Stimulated activated effector memory CD8-positive, alpha-beta T cell treated with anti-CD3 and anti-CD28 coated beads, Interleukin-12 subunit alpha, Interleukin-12 subunit beta, amount 100 ng/mL, for 72 hours (primary cell): ENCODE results near the gene CENPS.

ENCODE experiments used
- ATAC-seq: fragments of 150-1000 bp; cut with Tn5 transposase; 2 replicates; pipeline ENCODE4 v1.10.0; 2021
- DNase-seq, 2 donors: peaks; one replicate each; pipeline ENCODE4 v3.0.0; 2021 to 2022; ENCODE audit warnings: low spot score in 2 of 2
- H3K27ac Mint-ChIP-seq: one replicate; pipeline ENCODE4 v1.8.0; 2022; ENCODE audit warnings: mild to moderate bottlenecking, mixed read lengths
- H3K36me3 Mint-ChIP-seq: one replicate; pipeline ENCODE4 v1.8.0; 2022; ENCODE audit warnings: mild to moderate bottlenecking, mixed read lengths
- H3K4me1 Mint-ChIP-seq: one replicate; pipeline ENCODE4 v1.8.0; 2022; ENCODE audit warnings: mixed read lengths
- H3K4me3 Mint-ChIP-seq: one replicate; pipeline ENCODE4 v1.8.0; 2022; ENCODE audit warnings: mild to moderate bottlenecking, mixed read lengths
- H3K9me3 Mint-ChIP-seq: one replicate; pipeline ENCODE4 v1.8.0; 2022; ENCODE audit warnings: mixed read lengths

The CENPS gene

GRCh38 chr1:10432910-10433700 lies 2.9 kb downstream of the CENPS start:
- H3K36me3 Mint-ChIP-seq: peaks cover 19% of the 10 kb centered on the region
- peaks cover 7% of the 10 kb centered on the region for H3K4me1 Mint-ChIP-seq
- H3K9me3 Mint-ChIP-seq: no peaks in the 10 kb centered on the region
- DNase-seq (no peak), ATAC-seq (no peak)
- H3K4me3 Mint-ChIP-seq: no peak overlapping the region
- no peak overlapping the region for H3K27ac Mint-ChIP-seq

GRCh38 chr1:10433790-10434189 lies 3.6 kb downstream of the CENPS start:
- Mint-ChIP-seq H3K27ac (no peak overlapping the region), H3K36me3 (peaks cover 19% of the 10 kb centered on the region), H3K4me1 (peaks cover 7% of the 10 kb centered on the region), H3K4me3 (no peak overlapping the region), H3K9me3 (no peaks in the 10 kb centered on the region)
- ATAC-seq: no peak
- DNase-seq: no peak

GRCh38 chr1:10434590-10434989 lies 4.4 kb downstream of the CENPS start:
- Mint-ChIP-seq H3K27ac (no peak overlapping the region), H3K4me1 (peaks cover 7% of the 10 kb centered on the region), H3K4me3 (no peak overlapping the region), H3K9me3 (no peaks in the 10 kb centered on the region), H3K36me3 (peaks cover 19% of the 10 kb centered on the region)
- ATAC-seq (no peak), DNase-seq (no peak)

- Mint-ChIP-seq H3K9me3 (no peaks in the 10 kb centered on the region), H3K36me3 (no peaks in the 10 kb centered on the region), H3K4me3 (no peak overlapping the region), H3K4me1 (no peaks in the 10 kb centered on the region), H3K27ac (no peak overlapping the region)
- ATAC-seq (no peak), DNase-seq (no peak)
These were observed 6.8 kb downstream of the CENPS start for GRCh38 chr1:10437052-10437451.

GRCh38 chr1:10438677-10439163 lies 8.5 kb downstream of the CENPS start:
- Mint-ChIP-seq H3K4me3 (no peak overlapping the region), H3K36me3 (no peaks in the 10 kb centered on the region), H3K4me1 (no peaks in the 10 kb centered on the region), H3K9me3 (no peaks in the 10 kb centered on the region), H3K27ac (no peak overlapping the region)
- DNase-seq (no peak), ATAC-seq (no peak)

GRCh38 chr1:10440305-10440704 lies 10.1 kb downstream of the CENPS start:
- Mint-ChIP-seq H3K36me3 (no peaks in the 10 kb centered on the region), H3K4me3 (no peak overlapping the region), H3K4me1 (no peaks in the 10 kb centered on the region), H3K9me3 (no peaks in the 10 kb centered on the region), H3K27ac (no peak overlapping the region)
- ATAC-seq (no peak), DNase-seq (no peak)

- Mint-ChIP-seq H3K9me3 (no peaks in the 10 kb centered on the region), H3K27ac (no peak overlapping the region), H3K4me3 (no peak overlapping the region), H3K36me3 (no peaks in the 10 kb centered on the region), H3K4me1 (no peaks in the 10 kb centered on the region)
- DNase-seq (no peak), ATAC-seq (no peak)
These were observed 10.6 kb downstream of the CENPS start for GRCh38 chr1:10440794-10441193.

GRCh38 chr1:10444248-10444647 lies 14.0 kb downstream of the CENPS start:
- Mint-ChIP-seq H3K9me3 (no peaks in the 10 kb centered on the region), H3K27ac (peak overlapping the region; percentile 34), H3K4me3 (no peak overlapping the region), H3K36me3 (no peaks in the 10 kb centered on the region), H3K4me1 (no peaks in the 10 kb centered on the region)
- no peak for ATAC-seq
- no peak for DNase-seq

GRCh38 chr1:10444795-10445397 lies 14.7 kb downstream of the CENPS start:
- H3K4me1 Mint-ChIP-seq: no peaks in the 10 kb centered on the region
- peak overlapping the region; percentile 34 for H3K27ac Mint-ChIP-seq
- H3K4me3 Mint-ChIP-seq: no peak overlapping the region
- DNase-seq: no peak
- peak; percentile 95 for ATAC-seq
- H3K9me3 Mint-ChIP-seq: no peaks in the 10 kb centered on the region
- no peaks in the 10 kb centered on the region for H3K36me3 Mint-ChIP-seq

GRCh38 chr1:10446790-10447422 lies 16.7 kb downstream of the CENPS start:
- H3K4me1 Mint-ChIP-seq: no peaks in the 10 kb centered on the region
- H3K9me3 Mint-ChIP-seq: no peaks in the 10 kb centered on the region
- H3K4me3 Mint-ChIP-seq: no peak overlapping the region
- H3K27ac Mint-ChIP-seq: no peak overlapping the region
- no peak for ATAC-seq
- no peak for DNase-seq
- no peaks in the 10 kb centered on the region for H3K36me3 Mint-ChIP-seq

GRCh38 chr1:10449751-10450150 lies 19.5 kb downstream of the CENPS start, which contains the start of gene CORT:
Gene CORT, plus strand, starts transcription at chr1:10450031. Its CDS starts 193 bp downstream, at chr1:10450224.
- Mint-ChIP-seq H3K27ac (no peak within 1 kb of the TSS), H3K9me3 (no peaks in the 10 kb centered on the region), H3K4me3 (no peak within 1 kb of the TSS), H3K36me3 (no peaks in the 10 kb centered on the region), H3K4me1 (no peaks in the 10 kb centered on the region)
- no peak for DNase-seq
- ATAC-seq: no peak

GRCh38 chr1:10450156-10450814 lies 20.1 kb downstream of the CENPS start:
- Mint-ChIP-seq H3K36me3 (no peaks in the 10 kb centered on the region), H3K27ac (no peak overlapping the region), H3K9me3 (no peaks in the 10 kb centered on the region), H3K4me1 (no peaks in the 10 kb centered on the region), H3K4me3 (no peak overlapping the region)
- DNase-seq (no peak), ATAC-seq (no peak)

GRCh38 chr1:10450836-10451235 lies 20.6 kb downstream of the CENPS start:
- DNase-seq (no peak), ATAC-seq (no peak)
- no peaks in the 10 kb centered on the region for H3K9me3 Mint-ChIP-seq
- no peaks in the 10 kb centered on the region for H3K4me1 Mint-ChIP-seq
- H3K4me3 Mint-ChIP-seq: no peak overlapping the region
- peaks cover 2% of the 10 kb centered on the region for H3K36me3 Mint-ChIP-seq
- H3K27ac Mint-ChIP-seq: no peak overlapping the region

GRCh38 chr1:10451287-10451686 lies 21.1 kb downstream of the CENPS start:
- ATAC-seq (no peak), DNase-seq (no peak)
- Mint-ChIP-seq H3K36me3 (peaks cover 7% of the 10 kb centered on the region), H3K9me3 (no peaks in the 10 kb centered on the region), H3K27ac (no peak overlapping the region), H3K4me3 (no peak overlapping the region), H3K4me1 (no peaks in the 10 kb centered on the region)

GRCh38 chr1:10456048-10456447 lies 25.8 kb downstream of the CENPS start:
- Mint-ChIP-seq H3K4me1 (no peaks in the 10 kb centered on the region), H3K4me3 (no peak overlapping the region), H3K27ac (no peak overlapping the region), H3K9me3 (no peaks in the 10 kb centered on the region), H3K36me3 (peaks cover 45% of the 10 kb centered on the region)
- ATAC-seq: no peak
- DNase-seq: no peak
